B cell (primary cell): ENCODE data around the gene CASK. TPM values are rescaled to one million over a fixed set of nuclear protein-coding genes. Genes with fewer than 3 reads are reported as not detected.

Source experiments
- ATAC-seq: fragments of 200-7000 bp; cut with Tn5 transposase; one replicate; pipeline ENCODE4 v1.10.0; 2021; ENCODE audit warnings: low read depth, mild to moderate bottlenecking, moderate number of reproducible peaks, moderate library complexity
- CTCF ChIA-PET: fragments of 350-600 bp; sonication (Branson Sonifier 250); formaldehyde crosslinking; loops from one replicate; lab custom pipeline; 2021; ENCODE audit warnings: antibody characterized with exemption, inconsistent platforms; lab: Charles Lee
- POLR2A ChIA-PET: fragments of 350-600 bp; sonication (Branson Sonifier 250); formaldehyde crosslinking; loops from one replicate; lab custom pipeline; 2021; ENCODE audit warnings: antibody characterized with exemption; lab: Charles Lee
- DNase-seq: peaks from one replicate; pipeline ENCODE4 v3.0.0; 2013
- H2AFZ ChIP-seq: 2 replicates; pipeline ENCODE4 v1.6.1; 2012; ENCODE audit warnings: mild to moderate bottlenecking, low read depth, low read length; ENCODE audit not compliant: insufficient read depth, poor library complexity, severe bottlenecking
- H3K27ac ChIP-seq, 2 donors: 1 replicate in 1 of 2; 2 replicates in 1 of 2; pipeline ENCODE4 v1.5.1; 2012 to 2013; ENCODE audit warnings: low read length in 2 of 2, mild to moderate bottlenecking in 2 of 2, moderate library complexity in 1 of 2
- H3K27me3 ChIP-seq, 4 experiments: fragments of 200-600 bp in 1 of 4; sonication (generic) in 1 of 4; replicated peaks in 1 of 4; 1 replicate in 2 of 4; 2 replicates in 2 of 4; pipeline versions ENCODE4 v1.6.1 to v1.7.0; 2013 to 2016; ENCODE audit warnings: low read length in 3 of 4, mild to moderate bottlenecking in 2 of 4, mixed read lengths in 1 of 4, moderate library complexity in 1 of 4; ENCODE audit not compliant: insufficient read depth in 4 of 4, control insufficient read depth in 3 of 4; ENCODE audit errors: control extremely low read depth in 1 of 4
- H3K36me3 ChIP-seq, 2 experiments: replicated peaks in 1 of 2; 1 replicate in 1 of 2; 2 replicates in 1 of 2; pipeline versions ENCODE4 v1.6.1 to v1.7.1; 2013; ENCODE audit warnings: low read length in 1 of 2; ENCODE audit not compliant: insufficient read depth in 2 of 2, control insufficient read depth in 1 of 2; ENCODE audit errors: control extremely low read depth in 1 of 2, extremely low read depth in 1 of 2
- H3K4me1 ChIP-seq, 2 donors: fragments of 200-600 bp in 1 of 2; sonication (generic) in 1 of 2; 1 replicate in 1 of 2; 2 replicates in 1 of 2; pipeline versions ENCODE4 v1.5.1 to v1.6.1; 2013 to 2017; ENCODE audit warnings: low read length in 2 of 2; ENCODE audit not compliant: control insufficient read depth in 2 of 2, insufficient read depth in 2 of 2
- H3K4me2 ChIP-seq: replicated peaks from 2 replicates; pipeline ENCODE3; 2012; ENCODE audit warnings: mild to moderate bottlenecking, low read depth, low read length; ENCODE audit not compliant: poor library complexity, severe bottlenecking
- H3K4me3 ChIP-seq, 5 experiments: fragments of 200-600 bp in 1 of 5; sonication (generic) in 1 of 5; 1 replicate in 3 of 5; 2 replicates in 2 of 5; pipeline versions ENCODE4 v1.5.1 to v1.7.0; 2011 to 2016; ENCODE audit warnings: low read length in 4 of 5, mild to moderate bottlenecking in 4 of 5, low read depth in 2 of 5, control low read depth in 1 of 5, moderate library complexity in 1 of 5; ENCODE audit not compliant: insufficient read depth in 1 of 5; ENCODE audit errors: control extremely low read depth in 1 of 5, extremely low read depth in 1 of 5
- H3K79me2 ChIP-seq: fragments of 200-600 bp; sonication (generic); one replicate; pipeline ENCODE4 v1.6.0; 2016; ENCODE audit warnings: low read length; ENCODE audit not compliant: control insufficient read depth, insufficient read depth
- H3K9ac ChIP-seq: fragments of 200-600 bp; sonication (generic); 2 replicates; pipeline ENCODE4 v1.6.1; 2017; ENCODE audit warnings: mild to moderate bottlenecking, low read length, moderate library complexity
- H3K9me3 ChIP-seq, 3 donors: one replicate each; pipeline versions ENCODE4 v1.6.1 to v1.7.1; 2013; ENCODE audit warnings: low read length in 2 of 3; ENCODE audit not compliant: control insufficient read depth in 2 of 3, insufficient read depth in 1 of 3; ENCODE audit errors: control extremely low read depth in 1 of 3
- H4K20me1 ChIP-seq: 2 replicates; pipeline ENCODE4 v1.6.0; 2012; ENCODE audit warnings: mild to moderate bottlenecking, low read length; ENCODE audit not compliant: insufficient read depth, control insufficient read depth, poor library complexity, severe bottlenecking
- H3K27ac Mint-ChIP-seq: one replicate; pipeline ENCODE4 v1.8.0; 2021; ENCODE audit warnings: mixed read lengths
- H3K27me3 Mint-ChIP-seq: one replicate; pipeline ENCODE4 v1.8.0; 2021; ENCODE audit warnings: mixed read lengths
- H3K4me1 Mint-ChIP-seq: one replicate; pipeline ENCODE4 v1.8.0; 2021; ENCODE audit warnings: mixed read lengths
- H3K4me3 Mint-ChIP-seq: one replicate; pipeline ENCODE4 v1.8.0; 2021; ENCODE audit warnings: mixed read lengths
- H3K9me3 Mint-ChIP-seq: one replicate; pipeline ENCODE4 v1.8.0; 2022; ENCODE audit warnings: mixed read lengths; ENCODE audit not compliant: insufficient read depth
- CTCF ChIP-seq: fragments of 200-600 bp; IDR thresholded peaks from one replicate; pipeline ENCODE4 v1.8.0; 2022; ENCODE audit warnings: antibody characterized with exemption, mild to moderate bottlenecking
- EZH2 ChIP-seq: IDR thresholded peaks from 2 replicates; pipeline ENCODE4 v1.6.1; 2012; ENCODE audit warnings: borderline replicate concordance, low read depth, mild to moderate bottlenecking, moderate library complexity, low read length; ENCODE audit not compliant: insufficient read depth, poor library complexity, severe bottlenecking
- WGBS: methylation state at CpG from one replicate; pipeline ENCODE4 v1.1.5; 2013; ENCODE audit warnings: missing lambda C conversion rate; ENCODE audit not compliant: insufficient coverage; 5-methylcytosine and 5-hydroxymethylcytosine counted together
- intact Hi-C: fragments of 100-400 bp; cut with micrococcal nuclease; formaldehyde crosslinking; loops from one replicate; pipeline ENCODE4 v1.10.0; 2022
- polyA plus RNA-seq: library from polyadenylated mRNA; depleted of rRNA; stranded (reverse); fragments of >200 nt; gene quantifications from 2 replicates; pipeline ENCODE4 v1.2.3, GENCODE V29; 2012
- total RNA-seq, 2 donors: library from RNA; stranded (reverse); fragments of 120-200 nt in 1 of 2; gene quantifications; 1 replicate in 1 of 2; 2 replicates in 1 of 2; pipeline versions ENCODE4 v1.2.3 to v1.2.4, GENCODE V29; 2013 to 2022

The CASK gene
- total and polyA plus RNA-seq, 2 donors (not counting 1 experiment from before 2014, with no cell fraction given) = 14.2 to 50.4 TPM

GRCh38 chrX:41822892-41823291 lies 100.5 kb downstream of the CASK start:
- H3K79me2 ChIP-seq = no peaks in the 10 kb centered on the region
- no peak overlapping the region for H3K27ac ChIP-seq
- no peak overlapping the region for H2AFZ ChIP-seq
- H3K9ac ChIP-seq = no peak overlapping the region
- no peak overlapping the region for H3K4me3 ChIP-seq
- no peaks in the 10 kb centered on the region for H3K4me1 ChIP-seq
- H3K4me3 Mint-ChIP-seq = no peak overlapping the region
- H3K27me3 Mint-ChIP-seq = no peaks in the 10 kb centered on the region
- no peak overlapping the region for H3K4me2 ChIP-seq
- H3K9me3 Mint-ChIP-seq = no peaks in the 10 kb centered on the region
- POLR2A ChIA-PET = no interaction called here
- DNase-seq = no peak
- no peak for TF ChIP-seq EZH2
- no peak for TF ChIP-seq CTCF
- ATAC-seq = no peak
- no peaks in the 10 kb centered on the region for H3K4me1 Mint-ChIP-seq
- no CpG with 5 or more reads among the region's 2 CpGs for WGBS
- no peaks in the 10 kb centered on the region for H3K27me3 ChIP-seq
- CTCF ChIA-PET = no interaction called here
- intact Hi-C loops = no loop called here
- H3K9me3 ChIP-seq = no peaks in the 10 kb centered on the region
- H3K36me3 ChIP-seq = no peaks in the 10 kb centered on the region
- no peak overlapping the region for H3K27ac Mint-ChIP-seq
- H4K20me1 ChIP-seq = no peaks in the 10 kb centered on the region

GRCh38 chrX:41808047-41808446 lies 115.3 kb downstream of the CASK start:
- ATAC-seq (no peak), DNase-seq (no peak)
- Histone ChIP-seq H3K4me2 (no peak overlapping the region), H4K20me1 (no peaks in the 10 kb centered on the region), H3K4me3 (no peak overlapping the region), H3K9ac (no peak overlapping the region), H2AFZ (no peak overlapping the region), H3K79me2 (no peaks in the 10 kb centered on the region), H3K9me3 (peaks cover 0 to 13% (median under 1%) of the 10 kb centered on the region in 3 donors), H3K4me1 (no peaks in the 10 kb centered on the region), H3K36me3 (no peaks in the 10 kb centered on the region), H3K27ac (no peak overlapping the region), H3K27me3 (no peaks in the 10 kb centered on the region)
- no peaks in the 10 kb centered on the region for H3K27me3 Mint-ChIP-seq
- peaks cover 17% of the 10 kb centered on the region for H3K4me1 Mint-ChIP-seq
- no peak for TF ChIP-seq CTCF
- TF ChIP-seq EZH2 = no peak
- intact Hi-C loops = no loop called here
- ChIA-PET CTCF (interaction anchor here (0.5 kb wide), 1 partner anchor 1752 kb away, joined by 3 read pairs; no protein-coding TSS in a partner anchor), POLR2A (no interaction called here)
- no peak overlapping the region for H3K4me3 Mint-ChIP-seq
- no peaks in the 10 kb centered on the region for H3K9me3 Mint-ChIP-seq
- no peak overlapping the region for H3K27ac Mint-ChIP-seq
- WGBS = 100% methylated on average over 1 of the region's 5 CpGs
